Left ventricle myocardium inferior (tissue), 1 donor: ENCODE data around the gene UHRF2. TPM values are rescaled to one million over a fixed set of nuclear protein-coding genes. Genes with fewer than 3 reads are reported as not detected.

Experiments used
- DNase-seq: peaks from one replicate; pipeline ENCODE4 v3.0.0-alpha.2; 2020
- H3K27ac ChIP-seq: fragments of 200-600 bp; replicated peaks from 2 replicates; pipeline ENCODE4 v1.8.0; 2021
- H3K27me3 ChIP-seq: fragments of 200-600 bp; 2 replicates; pipeline ENCODE4 v1.8.0; 2021; ENCODE audit warnings: low read depth
- H3K36me3 ChIP-seq: fragments of 200-600 bp; 2 replicates; pipeline ENCODE4 v1.8.0; 2021
- H3K4me1 ChIP-seq: fragments of 200-600 bp; 2 replicates; pipeline ENCODE4 v1.8.0; 2021
- H3K4me3 ChIP-seq: fragments of 200-600 bp; 2 replicates; pipeline ENCODE4 v1.8.0; 2021; ENCODE audit warnings: mild to moderate bottlenecking, moderate library complexity
- H3K9me3 ChIP-seq: fragments of 200-600 bp; replicated peaks from 2 replicates; pipeline ENCODE4 v1.8.0; 2021
- CTCF ChIP-seq: fragments of 200-600 bp; IDR thresholded peaks from 2 replicates; pipeline ENCODE4 v1.8.0; 2021; ENCODE audit warnings: antibody characterized with exemption, mild to moderate bottlenecking, borderline replicate concordance
- intact Hi-C: fragments of 100-400 bp; cut with micrococcal nuclease; formaldehyde crosslinking; loops from one replicate; pipeline ENCODE4 v1.11.0; 2022
- total RNA-seq: library from RNA; stranded (reverse); fragmentation: NEBNext Ultra II Directional; extraction: Animal tissue kit (Norgen Biotek cat#: 25700); gene quantifications from one replicate; pipeline ENCODE4 v1.2.1, GENCODE V29; 2021
- donor health status: DM: no; HTN: yes; CAD: no; lungs with severe emphysema.

UHRF2 gene
- total RNA-seq, 1 donor from 2014 or later: 14.1 TPM

- Histone ChIP-seq H3K9me3 (no peaks in the 10 kb centered on the region), H3K4me1 (peaks cover 9% of the 10 kb centered on the region), H3K36me3 (no peaks in the 10 kb centered on the region), H3K27ac (no peak overlapping the region), H3K4me3 (no peak overlapping the region), H3K27me3 (peaks cover 8% of the 10 kb centered on the region)
- intact Hi-C loops: no loop called here
- TF ChIP-seq CTCF: no peak
- DNase-seq: no peak
Observed at GRCh38 chr9:6408320-6408719, 4.7 kb upstream of the UHRF2 start.

GRCh38 chr9:6409811-6410210 is 3.2 kb upstream of the UHRF2 start:
- intact Hi-C loops: no loop called here

GRCh38 chr9:6410633-6411032 is 2.4 kb upstream of the UHRF2 start:
- Histone ChIP-seq H3K4me3 (no peak overlapping the region), H3K9me3 (no peaks in the 10 kb centered on the region), H3K36me3 (no peaks in the 10 kb centered on the region), H3K27ac (no peak overlapping the region), H3K4me1 (peaks cover 32% of the 10 kb centered on the region), H3K27me3 (peaks cover 8% of the 10 kb centered on the region)
- DNase-seq: no peak
- TF ChIP-seq CTCF: no peak
- intact Hi-C loops: no loop called here

More at GRCh38 chr9:6409811-6410210, 3.2 kb upstream of the UHRF2 start:
- DNase-seq: no peak
- Histone ChIP-seq H3K36me3 (no peaks in the 10 kb centered on the region), H3K4me3 (no peak overlapping the region), H3K9me3 (no peaks in the 10 kb centered on the region), H3K27me3 (peaks cover 8% of the 10 kb centered on the region), H3K27ac (no peak overlapping the region), H3K4me1 (peaks cover 24% of the 10 kb centered on the region)
- TF ChIP-seq CTCF: no peak

DNA sequence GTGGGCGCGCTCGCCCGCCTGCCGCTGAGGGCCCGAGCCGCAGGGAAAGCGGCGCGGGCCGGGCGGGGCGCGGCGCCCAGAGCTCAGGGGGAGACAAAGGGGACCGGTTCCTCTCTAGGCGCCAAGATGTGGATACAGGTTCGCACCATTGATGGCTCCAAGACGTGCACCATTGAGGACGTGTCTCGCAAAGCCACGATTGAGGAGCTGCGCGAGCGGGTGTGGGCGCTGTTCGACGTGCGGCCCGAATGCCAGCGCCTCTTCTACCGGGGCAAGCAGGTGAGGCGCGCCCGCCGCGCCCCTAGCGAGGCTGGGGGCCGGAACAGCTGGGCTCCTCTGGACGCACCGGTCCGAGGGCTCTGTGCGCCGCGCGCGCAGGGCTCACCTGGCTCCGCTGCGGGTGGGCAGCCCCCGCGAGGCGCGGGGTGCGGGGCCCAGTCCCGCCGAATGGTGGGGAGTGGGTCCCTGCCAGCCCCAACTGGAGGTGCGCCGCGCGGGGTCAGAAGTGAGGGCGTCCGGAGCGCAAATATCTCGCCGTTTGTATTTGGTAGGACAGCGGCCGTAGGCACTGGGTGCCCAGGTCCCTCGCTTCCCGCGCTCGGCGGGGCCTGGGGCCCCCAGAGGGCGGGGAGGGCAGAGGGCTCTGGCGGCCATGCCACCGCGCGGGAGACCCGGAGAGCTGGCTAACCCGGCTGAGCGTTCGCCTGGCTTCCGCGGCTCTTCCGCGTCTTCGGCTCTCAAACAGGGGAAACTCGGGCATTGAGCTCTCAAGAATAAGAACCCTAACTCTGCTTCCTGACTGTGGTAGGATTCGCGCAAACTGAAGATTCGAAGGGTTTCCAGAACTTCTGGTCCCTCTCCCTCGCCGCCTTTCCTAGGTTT is 607 bp downstream of the UHRF2 start:
- Histone ChIP-seq H3K4me1 (peaks cover 52% of the 10 kb centered on the region), H3K27me3 (no peaks in the 10 kb centered on the region), H3K9me3 (no peaks in the 10 kb centered on the region), H3K36me3 (no peaks in the 10 kb centered on the region), H3K4me3 (peak overlapping the region; percentile 86), H3K27ac (peak overlapping the region; percentile 93)
- TF ChIP-seq CTCF: no peak
- intact Hi-C loops: no loop called here
- DNase-seq: no peak

DNA sequence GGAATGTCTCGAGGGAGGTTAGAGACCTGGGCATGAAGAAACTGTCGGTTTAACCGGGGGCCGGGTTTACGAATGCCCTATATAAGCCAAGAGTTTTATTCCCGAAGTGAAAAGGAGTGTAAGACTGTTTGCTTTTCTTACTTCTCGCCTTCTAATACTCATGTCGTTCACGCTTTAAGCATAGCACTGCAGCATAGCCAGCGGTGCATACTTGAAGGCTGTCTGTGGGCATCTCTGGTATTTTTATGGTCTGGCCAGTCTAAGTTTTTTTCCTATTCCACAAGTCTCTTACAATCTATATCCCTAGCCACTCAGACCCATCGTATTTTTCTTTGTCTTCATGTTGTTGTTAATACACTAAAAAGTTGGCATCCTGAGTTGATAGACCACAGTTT is 1.2 kb downstream of the UHRF2 start:
- no peak for DNase-seq
- H3K4me1 ChIP-seq: peaks cover 55% of the 10 kb centered on the region
- H3K4me3 ChIP-seq: peak overlapping the region; percentile 86
- H3K36me3 ChIP-seq: no peaks in the 10 kb centered on the region
- no peak for TF ChIP-seq CTCF
- H3K27me3 ChIP-seq: no peaks in the 10 kb centered on the region
- H3K9me3 ChIP-seq: no peaks in the 10 kb centered on the region
- intact Hi-C loops: no loop called here
- H3K27ac ChIP-seq: peak overlapping the region; percentile 93
